Vagina (tissue), 2 donors: ENCODE data around the gene NAGPA.
"Not testable (repeated sequence)": the region's sequence is repeated elsewhere in the genome, so short reads cannot be mapped to it uniquely, and the experiment has no call there.

Experiments used
- CTCF ChIP-seq, 3 experiments: fragments of 450-650 bp in 2 of 3; fragments of 200-600 bp in 1 of 3; sonication (generic) in 1 of 3; IDR thresholded peaks; one replicate each; pipeline ENCODE4 v1.5.1; 2017 to 2019; ENCODE audit warnings: antibody characterized with exemption in 3 of 3, mild to moderate bottlenecking in 2 of 3, moderate library complexity in 2 of 3
- POLR2A ChIP-seq, 2 donors: fragments of 450-650 bp; IDR thresholded peaks; one replicate each; pipeline ENCODE4 v1.6.1; 2017; ENCODE audit warnings: antibody characterized with exemption in 2 of 2, mild to moderate bottlenecking in 2 of 2, moderate library complexity in 2 of 2

GRCh38 chr16:5044581-5044980 is 10.8 kb upstream of the NAGPA start:
- not testable (repeated sequence) for TF ChIP-seq CTCF, POLR2A (IDR thresholded peaks at IDR 0.05)
